ENCODE results near the gene INPP5A.

- TF ChIP-seq NR2F2 (IDR thresholded peaks at IDR 0.05; ENCODE audit: borderline replicate concordance, low read depth) = no peak
- no peak for TF ChIP-seq NFYB (CRISPR knock-in tag; IDR thresholded peaks at IDR 0.05)
- TF ChIP-seq POLR2A (IDR thresholded peaks at IDR 0.05; ENCODE audit: insufficient read depth in 1 of 2, low read depth in 2 of 2, low read length in 2 of 2) = no peak
- TF ChIP-seq MEIS2 (CRISPR knock-in tag; IDR thresholded peaks at IDR 0.05) = no peak
- no peak for TF ChIP-seq BHLHE40 (IDR thresholded peaks at IDR 0.05; ENCODE audit: low read length)
- no peak for TF ChIP-seq FOXC1 (CRISPR knock-in tag; IDR thresholded peaks at IDR 0.05; ENCODE audit: borderline replicate concordance)
These were observed 208.4 kb downstream of the INPP5A start for GRCh38 chr10:132745971-132746370.

Measured in HepG2 (cell line).